Measurements from ENCODE around the gene CNTN2.

Gene CNTN2

GRCh38 chr1:205042911-205043806 is at the start of gene CNTN2:
CNTN2 (plus strand) TSS chr1:205043212; CDS start chr1:205053186, 9,974 bp downstream.
- TF ChIP-seq, protein P1, sequence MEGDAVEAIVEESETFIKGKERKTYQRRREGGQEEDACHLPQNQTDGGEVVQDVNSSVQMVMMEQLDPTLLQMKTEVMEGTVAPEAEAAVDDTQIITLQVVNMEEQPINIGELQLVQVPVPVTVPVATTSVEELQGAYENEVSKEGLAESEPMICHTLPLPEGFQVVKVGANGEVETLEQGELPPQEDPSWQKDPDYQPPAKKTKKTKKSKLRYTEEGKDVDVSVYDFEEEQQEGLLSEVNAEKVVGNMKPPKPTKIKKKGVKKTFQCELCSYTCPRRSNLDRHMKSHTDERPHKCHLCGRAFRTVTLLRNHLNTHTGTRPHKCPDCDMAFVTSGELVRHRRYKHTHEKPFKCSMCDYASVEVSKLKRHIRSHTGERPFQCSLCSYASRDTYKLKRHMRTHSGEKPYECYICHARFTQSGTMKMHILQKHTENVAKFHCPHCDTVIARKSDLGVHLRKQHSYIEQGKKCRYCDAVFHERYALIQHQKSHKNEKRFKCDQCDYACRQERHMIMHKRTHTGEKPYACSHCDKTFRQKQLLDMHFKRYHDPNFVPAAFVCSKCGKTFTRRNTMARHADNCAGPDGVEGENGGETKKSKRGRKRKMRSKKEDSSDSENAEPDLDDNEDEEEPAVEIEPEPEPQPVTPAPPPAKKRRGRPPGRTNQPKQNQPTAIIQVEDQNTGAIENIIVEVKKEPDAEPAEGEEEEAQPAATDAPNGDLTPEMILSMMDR (IDR thresholded peaks at IDR 0.05; ENCODE audit: extremely low read depth, insufficient read depth, missing control alignments) = no peak
- DNase-seq (ENCODE audit: low spot score) = no peak
- in situ Hi-C loops (cut with MboI; ENCODE audit: low pct_unique_long_range_greater_than_20kb, low sequenced_read_pairs, unreplicated experiment) = no loop called here

DNA sequence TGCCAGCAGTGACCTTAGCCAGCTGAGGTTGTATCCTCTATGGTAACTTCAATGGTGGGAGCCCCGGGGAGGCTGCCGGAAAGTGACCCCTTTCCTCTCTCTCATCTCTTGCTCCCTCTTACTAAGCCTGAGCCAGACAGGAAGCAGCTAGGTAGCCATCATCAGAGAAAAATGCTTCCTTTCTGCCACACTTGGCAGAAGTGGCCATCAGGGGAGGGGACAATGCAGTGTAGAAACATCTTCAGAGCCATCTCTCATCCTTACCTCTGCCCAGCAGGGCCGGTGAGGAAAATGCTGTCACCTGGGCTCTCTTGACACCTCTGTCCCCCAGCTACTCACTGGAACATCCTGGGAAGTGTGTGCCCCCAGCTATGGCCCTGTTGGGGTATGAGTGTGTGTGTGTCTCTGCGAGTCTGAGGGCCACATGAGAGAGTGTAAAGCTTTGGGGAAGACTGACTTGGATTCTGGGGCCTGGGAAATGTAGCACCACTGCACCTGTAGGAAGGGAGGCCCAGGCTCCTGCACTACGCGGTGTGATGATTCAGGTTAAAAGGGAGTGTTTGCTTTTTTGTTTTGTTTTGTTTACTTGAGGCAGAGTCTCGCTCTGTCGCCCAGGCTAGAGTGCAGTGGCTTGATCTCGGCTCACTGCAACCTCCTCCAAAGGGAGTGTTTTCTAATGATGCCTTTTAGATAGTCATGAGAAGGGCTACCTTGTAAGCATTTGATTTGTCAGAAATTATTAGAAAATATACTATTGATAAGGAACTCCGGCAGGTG is 48.7 kb upstream of the CNTN2 start:
- no peak for DNase-seq (ENCODE audit: low spot score)
- TF ChIP-seq, protein P1 (IDR thresholded peaks at IDR 0.05; ENCODE audit: extremely low read depth, insufficient read depth, missing control alignments) = no peak
- in situ Hi-C loops (cut with MboI; ENCODE audit: low pct_unique_long_range_greater_than_20kb, low sequenced_read_pairs, unreplicated experiment) = loop anchor here (10.0 to 25.0 kb wide), 3 partner anchors 71 to 268 kb away; no protein-coding TSS in a partner anchor

DNA sequence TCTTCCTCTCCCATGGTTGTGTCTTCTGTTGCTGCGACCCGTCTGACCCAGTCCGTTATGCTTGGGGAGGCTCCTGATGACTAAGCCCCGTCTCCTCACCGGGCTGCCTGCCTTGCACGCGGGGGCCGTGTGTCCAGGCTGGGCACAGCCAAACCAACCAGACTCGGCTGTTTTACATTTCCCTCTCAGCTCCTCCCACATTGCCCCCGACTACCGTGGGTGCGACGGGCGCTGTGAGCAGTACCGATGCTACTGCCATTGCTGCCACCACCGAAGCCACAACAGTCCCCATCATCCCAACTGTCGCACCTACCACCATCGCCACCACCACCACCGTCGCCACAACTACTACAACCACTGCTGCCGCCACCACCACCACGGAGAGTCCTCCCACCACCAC is 46.0 kb upstream of the CNTN2 start:
- in situ Hi-C loops (cut with MboI; ENCODE audit: low pct_unique_long_range_greater_than_20kb, low sequenced_read_pairs, unreplicated experiment) = loop anchor here (10.0 to 25.0 kb wide), 3 partner anchors 68 to 265 kb away; no protein-coding TSS in a partner anchor
- TF ChIP-seq, protein P1 (IDR thresholded peaks at IDR 0.05; ENCODE audit: extremely low read depth, insufficient read depth, missing control alignments) = no peak
- no peak for DNase-seq (ENCODE audit: low spot score)

DNA sequence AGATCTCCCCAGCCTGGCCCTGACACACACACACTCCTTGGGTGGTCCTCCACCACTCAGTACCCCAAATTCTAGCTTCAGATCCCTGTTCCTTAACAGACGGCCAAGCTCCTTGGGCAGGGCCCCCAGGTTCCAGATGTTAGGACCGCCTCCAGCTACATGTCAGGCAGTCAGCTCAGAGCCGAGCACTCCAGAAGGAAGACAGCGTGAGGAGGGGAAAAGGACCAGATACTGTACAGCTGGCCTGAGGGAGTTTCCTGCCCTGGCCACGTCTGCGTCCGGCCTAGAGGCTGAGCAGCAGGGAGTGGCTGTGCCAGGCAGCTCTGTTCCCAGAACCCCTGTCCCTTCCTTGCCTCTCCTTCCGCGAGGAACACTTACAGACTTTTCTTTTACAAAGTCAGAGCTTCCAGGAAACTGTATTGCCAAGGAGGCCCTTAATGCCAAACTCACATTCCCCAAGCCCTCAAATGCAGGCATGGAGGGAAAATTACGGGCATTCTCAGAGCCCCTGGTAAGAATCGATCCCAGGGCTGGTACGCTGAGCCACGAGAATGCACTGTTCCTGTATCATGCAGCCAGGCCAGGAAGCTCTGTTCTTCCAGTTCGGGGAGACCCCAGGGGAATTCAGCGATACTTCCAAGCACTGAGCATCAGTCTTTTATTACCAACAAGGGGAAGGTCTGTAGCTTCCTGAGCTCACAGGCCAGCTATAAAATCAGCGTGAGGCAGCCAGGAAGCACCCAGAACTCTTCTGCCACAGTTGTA is 45.2 kb upstream of the CNTN2 start:
- no peak for DNase-seq (ENCODE audit: low spot score)

DNA sequence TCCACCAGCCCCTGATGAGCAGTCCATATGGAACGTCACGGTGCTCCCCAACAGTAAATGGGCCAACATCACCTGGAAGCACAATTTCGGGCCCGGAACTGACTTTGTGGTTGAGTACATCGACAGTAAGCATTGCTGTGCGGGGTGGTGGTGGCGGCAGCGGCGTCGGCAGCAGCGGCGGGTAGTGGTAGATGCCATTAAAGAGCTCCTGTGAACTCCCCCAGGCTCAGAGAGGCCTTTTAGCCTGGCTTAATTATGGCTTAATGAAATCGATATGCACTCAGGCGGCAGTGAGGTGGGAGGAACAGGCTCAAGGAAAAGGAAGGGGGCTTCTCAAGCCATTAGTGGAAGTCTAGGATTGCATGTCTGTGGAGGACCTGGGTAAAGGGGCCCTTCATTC is 41.9 kb upstream of the CNTN2 start:
- TF ChIP-seq, protein P1 (IDR thresholded peaks at IDR 0.05; ENCODE audit: extremely low read depth, insufficient read depth, missing control alignments) = no peak
- DNase-seq (ENCODE audit: low spot score) = no peak
- in situ Hi-C loops (cut with MboI; ENCODE audit: low pct_unique_long_range_greater_than_20kb, low sequenced_read_pairs, unreplicated experiment) = no loop called here

More for the DNA sequence above, 45.2 kb upstream of the CNTN2 start:
- TF ChIP-seq, protein P1 (IDR thresholded peaks at IDR 0.05; ENCODE audit: extremely low read depth, insufficient read depth, missing control alignments) = no peak
- in situ Hi-C loops (cut with MboI; ENCODE audit: low pct_unique_long_range_greater_than_20kb, low sequenced_read_pairs, unreplicated experiment) = loop anchor here (10.0 to 25.0 kb wide), 3 partner anchors 67 to 265 kb away; no protein-coding TSS in a partner anchor

- in situ Hi-C loops (cut with MboI; ENCODE audit: low pct_unique_long_range_greater_than_20kb, low sequenced_read_pairs, unreplicated experiment) = no loop called here
- TF ChIP-seq, protein P1 (IDR thresholded peaks at IDR 0.05; ENCODE audit: extremely low read depth, insufficient read depth, missing control alignments) = no peak
- no peak for DNase-seq (ENCODE audit: low spot score)
Measured at GRCh38 chr1:205002705-205003104, 40.3 kb upstream of the CNTN2 start.

Data from GM13977 (cell line).